ENCODE measurements around the gene OR52N1. TPM values are rescaled to one million over a fixed set of nuclear protein-coding genes. Genes with fewer than 3 reads are reported as not detected.
A peak's percentile ranks its signal among the peaks of the same experiment; 100 is the strongest.

OR52N1 gene
- total RNA-seq, result not detected
- long read RNA-seq, result 0 reads

DNA sequence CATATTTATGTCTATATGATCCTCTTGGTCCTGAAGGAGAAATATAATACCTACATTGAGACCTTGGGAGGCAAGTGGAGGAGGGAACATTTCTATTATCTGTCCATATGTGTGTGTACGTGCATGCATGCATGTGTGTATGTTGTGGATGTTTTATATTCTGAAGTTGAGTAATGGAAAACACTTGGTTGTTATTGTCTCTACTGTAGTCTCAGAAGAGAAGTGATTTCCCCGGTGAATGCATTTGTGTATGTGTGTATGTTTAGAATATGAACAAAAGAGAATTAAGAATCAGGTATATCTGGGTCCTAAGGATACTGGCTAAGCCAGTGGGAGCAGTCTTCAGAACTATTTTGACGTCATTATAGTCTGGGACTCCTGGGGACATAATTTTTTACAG is at the start of gene OR52N1:
Gene OR52N1, minus strand, starts transcription at position 101 of the 400 bp plus-strand sequence. CDS start 2,449 bp downstream, outside the sequence.
- no peaks in the 10 kb centered on the region for H3K27me3 ChIP-seq
- intact Hi-C loops (cut with DNase I), result no loop called here
- H3K9me3 ChIP-seq, result no peaks in the 10 kb centered on the region
- H3K36me3 ChIP-seq, result no peaks in the 10 kb centered on the region
- no peaks in the 10 kb centered on the region for H3K4me1 ChIP-seq
- H3K4me3 ChIP-seq, result no peak within 1 kb of the TSS
- DNase-seq (no peak), ATAC-seq (no peak)
- TF ChIP-seq, protein P1, sequence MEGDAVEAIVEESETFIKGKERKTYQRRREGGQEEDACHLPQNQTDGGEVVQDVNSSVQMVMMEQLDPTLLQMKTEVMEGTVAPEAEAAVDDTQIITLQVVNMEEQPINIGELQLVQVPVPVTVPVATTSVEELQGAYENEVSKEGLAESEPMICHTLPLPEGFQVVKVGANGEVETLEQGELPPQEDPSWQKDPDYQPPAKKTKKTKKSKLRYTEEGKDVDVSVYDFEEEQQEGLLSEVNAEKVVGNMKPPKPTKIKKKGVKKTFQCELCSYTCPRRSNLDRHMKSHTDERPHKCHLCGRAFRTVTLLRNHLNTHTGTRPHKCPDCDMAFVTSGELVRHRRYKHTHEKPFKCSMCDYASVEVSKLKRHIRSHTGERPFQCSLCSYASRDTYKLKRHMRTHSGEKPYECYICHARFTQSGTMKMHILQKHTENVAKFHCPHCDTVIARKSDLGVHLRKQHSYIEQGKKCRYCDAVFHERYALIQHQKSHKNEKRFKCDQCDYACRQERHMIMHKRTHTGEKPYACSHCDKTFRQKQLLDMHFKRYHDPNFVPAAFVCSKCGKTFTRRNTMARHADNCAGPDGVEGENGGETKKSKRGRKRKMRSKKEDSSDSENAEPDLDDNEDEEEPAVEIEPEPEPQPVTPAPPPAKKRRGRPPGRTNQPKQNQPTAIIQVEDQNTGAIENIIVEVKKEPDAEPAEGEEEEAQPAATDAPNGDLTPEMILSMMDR (IDR thresholded peaks at IDR 0.05), result no peak
- H3K27ac ChIP-seq, result no peak within 1 kb of the TSS

DNA sequence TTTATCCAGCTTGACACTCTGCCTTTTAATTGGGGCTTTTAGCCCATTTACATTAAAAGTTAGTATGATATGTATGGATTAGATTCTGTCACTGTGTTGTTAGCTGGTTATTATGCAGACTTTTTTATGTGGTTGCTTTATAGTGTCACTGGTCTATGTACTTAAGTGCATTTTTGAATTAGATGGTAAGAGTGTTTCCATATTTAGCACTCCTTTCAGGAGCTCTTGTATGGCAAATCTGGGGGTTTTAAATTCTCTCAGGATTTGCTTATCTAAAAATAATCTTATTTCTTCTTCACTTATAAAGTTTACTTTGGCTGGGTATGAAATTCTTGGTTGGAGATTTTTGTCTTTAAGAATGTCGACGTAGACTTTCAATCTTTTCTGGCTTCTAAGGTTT is 46.6 kb upstream of the OR52N1 start:
- Histone ChIP-seq H3K4me3 (no peak overlapping the region), H3K27me3 (no peaks in the 10 kb centered on the region), H3K27ac (no peak overlapping the region), H3K4me1 (no peaks in the 10 kb centered on the region), H3K9me3 (no peaks in the 10 kb centered on the region), H3K36me3 (no peaks in the 10 kb centered on the region)
- DNase-seq (no peak), ATAC-seq (no peak)
- TF ChIP-seq, protein P1 (IDR thresholded peaks at IDR 0.05), result no peak
- intact Hi-C loops (cut with DNase I), result no loop called here

DNA sequence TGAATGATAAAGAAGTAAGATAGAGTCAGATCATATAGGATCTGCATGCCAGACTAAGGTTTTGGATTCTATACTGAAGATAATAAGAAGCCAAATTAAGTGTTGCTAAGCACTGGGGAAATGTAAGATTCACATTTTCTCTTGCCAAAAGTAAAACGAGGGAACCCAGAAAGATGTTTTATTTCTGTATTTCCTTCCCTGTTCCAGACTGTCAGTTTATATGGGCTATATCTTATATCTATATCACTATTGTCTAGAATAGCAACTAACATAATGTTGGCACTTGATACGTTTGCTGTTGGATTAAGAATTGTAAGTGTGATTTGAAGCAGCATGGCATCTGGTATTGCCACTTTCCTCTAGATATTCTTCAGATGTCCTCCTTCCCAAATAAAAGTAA is 42.4 kb upstream of the OR52N1 start:
- intact Hi-C loops (cut with DNase I), result no loop called here
- no peaks in the 10 kb centered on the region for H3K27me3 ChIP-seq
- H3K36me3 ChIP-seq, result no peaks in the 10 kb centered on the region
- ATAC-seq (no peak), DNase-seq (no peak)
- TF ChIP-seq, protein P1 (IDR thresholded peaks at IDR 0.05), result no peak
- no peak overlapping the region for H3K4me3 ChIP-seq
- H3K9me3 ChIP-seq, result no peaks in the 10 kb centered on the region
- no peak overlapping the region for H3K27ac ChIP-seq
- H3K4me1 ChIP-seq, result no peaks in the 10 kb centered on the region

GRCh38 chr11:5831196-5831829 is 40.2 kb upstream of the OR52N1 start:
- ATAC-seq, result no peak
- TF ChIP-seq, protein P1 (IDR thresholded peaks at IDR 0.05), result no peak
- H3K4me3 ChIP-seq, result no peak overlapping the region
- H3K36me3 ChIP-seq, result no peaks in the 10 kb centered on the region
- DNase-seq, result no peak
- no peaks in the 10 kb centered on the region for H3K27me3 ChIP-seq
- no peaks in the 10 kb centered on the region for H3K9me3 ChIP-seq
- H3K27ac ChIP-seq, result no peak overlapping the region
- intact Hi-C loops (cut with DNase I), result no loop called here
- no peaks in the 10 kb centered on the region for H3K4me1 ChIP-seq

DNA sequence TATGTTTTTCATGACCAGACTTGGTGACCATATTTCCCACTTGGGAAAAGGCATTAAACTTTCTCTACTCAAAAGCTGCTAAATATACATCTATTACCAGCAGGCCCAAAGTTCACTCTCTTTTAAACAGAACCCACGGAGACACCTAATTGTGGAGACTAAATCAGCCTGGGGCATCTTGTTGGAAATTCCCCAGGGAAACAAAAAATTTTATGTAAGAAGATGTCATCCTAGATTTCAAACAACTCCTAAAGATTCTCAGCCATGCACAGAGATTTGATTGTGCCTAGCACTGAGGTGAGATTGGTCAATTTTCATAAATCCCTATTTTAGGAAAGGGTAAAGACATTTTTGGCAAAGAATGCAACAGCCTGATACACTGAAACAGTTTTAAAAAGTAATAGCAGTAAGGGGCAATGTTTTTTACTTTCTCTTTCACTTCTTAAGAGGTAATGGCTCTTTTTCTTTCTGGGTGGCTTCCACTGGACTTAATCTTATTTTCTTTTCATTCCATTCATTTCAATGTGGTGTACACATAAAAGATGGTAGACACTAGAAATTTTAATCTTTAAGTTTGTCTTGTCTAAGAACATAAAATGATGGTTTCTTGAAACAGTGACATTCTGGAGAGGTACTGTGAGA is 27.3 kb upstream of the OR52N1 start:
- no peak for ATAC-seq
- Histone ChIP-seq H3K4me1 (no peaks in the 10 kb centered on the region), H3K27ac (no peak overlapping the region), H3K27me3 (no peaks in the 10 kb centered on the region), H3K9me3 (no peaks in the 10 kb centered on the region), H3K36me3 (no peaks in the 10 kb centered on the region), H3K4me3 (peak overlapping the region; percentile 4)
- TF ChIP-seq, protein P1 (IDR thresholded peaks at IDR 0.05), result no peak
- DNase-seq, result no peak
- intact Hi-C loops (cut with DNase I), result no loop called here

Data from upper lobe of right lung (tissue), 1 donor.